Measurements from ENCODE around the gene WNT16.

The WNT16 gene

DNA sequence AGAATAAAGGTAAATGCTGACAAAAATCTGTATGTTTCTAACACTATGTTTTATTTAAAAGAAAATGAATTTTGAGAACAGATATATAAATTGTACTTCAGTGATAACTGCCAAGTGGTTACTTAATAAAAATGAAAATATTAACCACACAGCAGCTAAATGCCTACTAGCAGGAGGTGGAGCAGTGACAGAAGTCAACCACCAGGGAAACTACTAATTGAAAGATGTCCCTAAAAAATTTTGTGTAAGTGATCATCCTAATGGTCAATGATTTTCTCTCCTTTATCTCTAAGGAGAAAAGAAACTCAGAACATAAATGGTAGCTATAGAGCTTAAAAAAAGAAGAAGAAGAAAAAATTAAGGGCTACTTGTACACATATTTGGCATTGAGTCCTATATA, 22.9 kb downstream of the WNT16 start:
- H3K27ac Mint-ChIP-seq = no peak overlapping the region
- H3K27me3 Mint-ChIP-seq = no peaks in the 10 kb centered on the region
- no peak overlapping the region for H3K4me3 Mint-ChIP-seq
- peaks cover 18% of the 10 kb centered on the region for H3K36me3 Mint-ChIP-seq
- H3K9me3 Mint-ChIP-seq (ENCODE audit: low read depth) = no peaks in the 10 kb centered on the region
- no peaks in the 10 kb centered on the region for H3K4me1 Mint-ChIP-seq (ENCODE audit: low read depth)

DNA sequence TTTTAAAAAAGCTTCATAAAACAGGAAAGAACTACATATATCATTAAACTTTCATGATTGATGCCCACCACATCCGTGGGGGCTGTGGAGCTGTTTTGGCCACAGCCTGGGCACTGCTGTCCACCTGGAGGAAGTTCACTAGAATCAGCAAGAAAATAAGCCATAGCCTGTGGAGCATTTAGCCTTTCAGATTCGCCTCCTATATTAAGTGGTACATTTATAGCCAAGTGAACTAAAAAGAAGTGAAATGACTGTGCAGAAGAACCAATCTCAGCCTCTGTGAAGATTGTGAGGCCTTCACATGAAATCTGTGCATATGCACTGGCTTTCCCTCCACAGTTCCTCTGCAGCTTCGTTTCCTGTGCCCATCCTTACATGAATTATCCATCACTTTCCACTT, 23.5 kb downstream of the WNT16 start:
- Mint-ChIP-seq H3K27me3 (no peaks in the 10 kb centered on the region), H3K27ac (no peak overlapping the region), H3K4me3 (no peak overlapping the region), H3K9me3 (ENCODE audit: low read depth) (no peaks in the 10 kb centered on the region), H3K4me1 (ENCODE audit: low read depth) (no peaks in the 10 kb centered on the region), H3K36me3 (peaks cover 16% of the 10 kb centered on the region)

DNA sequence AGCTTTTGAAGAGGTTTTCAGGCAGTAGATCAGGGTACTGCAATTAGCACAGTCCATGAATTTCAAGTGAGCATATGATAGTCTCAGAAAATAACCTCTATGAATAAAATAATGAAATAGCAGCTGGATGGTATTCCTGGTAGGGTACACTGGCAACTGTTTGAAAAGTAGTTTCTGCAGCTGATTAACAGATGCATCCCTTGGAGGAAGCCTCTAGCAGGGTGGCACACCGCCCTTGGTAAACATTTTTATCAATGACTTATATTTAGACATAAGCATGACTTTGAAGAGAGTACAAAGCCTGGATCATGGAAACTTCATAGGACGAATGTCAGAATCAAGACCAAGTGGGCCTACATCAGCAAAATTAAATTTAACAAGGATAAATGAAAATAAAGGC, 26.8 kb downstream of the WNT16 start:
- no peaks in the 10 kb centered on the region for H3K9me3 Mint-ChIP-seq (ENCODE audit: low read depth)
- H3K27me3 Mint-ChIP-seq = no peaks in the 10 kb centered on the region
- peaks cover 18% of the 10 kb centered on the region for H3K36me3 Mint-ChIP-seq
- H3K4me3 Mint-ChIP-seq = no peak overlapping the region
- H3K27ac Mint-ChIP-seq = no peak overlapping the region
- H3K4me1 Mint-ChIP-seq (ENCODE audit: low read depth) = no peaks in the 10 kb centered on the region

DNA sequence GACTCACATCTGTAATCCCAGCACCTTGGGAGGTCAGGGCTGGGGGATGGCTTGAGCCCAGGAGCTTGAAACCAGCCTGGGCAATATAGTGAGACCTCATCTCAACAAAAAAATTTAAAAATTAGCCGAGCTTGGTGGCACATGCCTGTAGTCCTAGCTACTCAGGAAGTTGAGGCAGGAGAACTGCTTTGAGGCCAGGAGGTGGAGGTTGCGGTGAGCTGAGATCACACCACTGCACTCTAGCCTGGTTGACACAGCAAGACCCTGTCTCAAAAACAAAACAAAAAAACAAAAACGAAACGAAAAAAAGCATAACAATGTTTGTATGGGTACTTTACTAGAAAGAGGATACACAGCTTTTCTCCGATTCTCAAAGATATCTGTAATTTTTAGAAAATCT, 31.8 kb downstream of the WNT16 start:
- H3K36me3 Mint-ChIP-seq = peaks cover 16% of the 10 kb centered on the region
- no peaks in the 10 kb centered on the region for H3K9me3 Mint-ChIP-seq (ENCODE audit: low read depth)
- H3K27ac Mint-ChIP-seq = no peak overlapping the region

DNA sequence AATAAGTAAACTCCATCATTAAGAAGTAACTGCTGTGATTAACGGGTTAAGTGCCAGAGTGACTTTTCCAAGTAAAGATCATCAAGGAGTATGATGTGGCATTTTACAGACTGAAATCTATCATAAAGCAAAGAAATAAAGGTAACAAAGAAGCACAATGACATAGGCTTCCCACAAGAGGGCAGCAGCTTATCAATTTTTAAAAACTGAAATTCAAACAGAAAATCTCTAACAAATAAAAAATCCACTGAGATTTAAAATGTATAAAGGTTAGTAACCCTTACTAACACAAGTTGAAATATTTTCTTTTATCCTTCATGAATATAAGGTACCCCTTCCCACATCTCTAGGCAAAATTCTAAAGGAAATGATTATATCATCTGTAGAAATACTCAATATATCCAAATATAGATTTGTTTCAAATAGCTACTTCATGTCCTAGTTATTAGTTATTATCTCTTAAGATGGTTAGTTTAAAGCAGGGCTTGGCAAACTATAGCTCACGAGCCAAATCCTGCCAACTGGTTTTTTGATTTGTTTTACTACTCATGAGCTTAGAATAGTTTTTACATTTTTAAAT, 38.1 kb downstream of the WNT16 start:
- H3K9me3 Mint-ChIP-seq (ENCODE audit: low read depth) = no peaks in the 10 kb centered on the region
- H3K36me3 Mint-ChIP-seq = peaks cover 10% of the 10 kb centered on the region
- H3K4me3 Mint-ChIP-seq = no peak overlapping the region
- no peak overlapping the region for H3K27ac Mint-ChIP-seq
- H3K27me3 Mint-ChIP-seq = no peaks in the 10 kb centered on the region
- peaks cover 13% of the 10 kb centered on the region for H3K4me1 Mint-ChIP-seq (ENCODE audit: low read depth)

More for the DNA sequence above, 31.8 kb downstream of the WNT16 start:
- Mint-ChIP-seq H3K4me1 (ENCODE audit: low read depth) (no peaks in the 10 kb centered on the region), H3K4me3 (no peak overlapping the region), H3K27me3 (no peaks in the 10 kb centered on the region)

DNA sequence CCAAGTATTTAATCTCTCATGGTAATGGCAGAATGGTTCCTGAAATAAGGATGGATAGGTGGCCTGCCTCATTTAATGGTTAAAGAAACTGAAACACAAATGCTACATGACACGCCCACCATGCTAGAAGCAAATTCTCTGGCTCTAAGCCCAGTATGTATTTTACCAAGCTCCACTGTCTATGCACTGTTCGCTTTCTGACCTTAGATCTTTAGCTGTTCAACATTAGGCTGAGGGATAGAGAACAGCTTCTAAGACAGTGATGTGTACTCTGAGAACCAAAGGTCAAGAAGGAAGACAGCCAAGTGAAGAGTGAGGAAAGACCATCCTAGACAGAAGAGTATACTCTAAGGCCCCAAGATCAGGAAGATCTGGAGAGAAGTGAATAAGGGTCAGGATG, 40.7 kb downstream of the WNT16 start:
- peaks cover 6% of the 10 kb centered on the region for H3K36me3 Mint-ChIP-seq
- H3K9me3 Mint-ChIP-seq (ENCODE audit: low read depth) = no peaks in the 10 kb centered on the region
- no peaks in the 10 kb centered on the region for H3K27me3 Mint-ChIP-seq
- H3K4me1 Mint-ChIP-seq (ENCODE audit: low read depth) = peaks cover 24% of the 10 kb centered on the region
- peak overlapping the region; percentile 81 for H3K27ac Mint-ChIP-seq
- no peak overlapping the region for H3K4me3 Mint-ChIP-seq

DNA sequence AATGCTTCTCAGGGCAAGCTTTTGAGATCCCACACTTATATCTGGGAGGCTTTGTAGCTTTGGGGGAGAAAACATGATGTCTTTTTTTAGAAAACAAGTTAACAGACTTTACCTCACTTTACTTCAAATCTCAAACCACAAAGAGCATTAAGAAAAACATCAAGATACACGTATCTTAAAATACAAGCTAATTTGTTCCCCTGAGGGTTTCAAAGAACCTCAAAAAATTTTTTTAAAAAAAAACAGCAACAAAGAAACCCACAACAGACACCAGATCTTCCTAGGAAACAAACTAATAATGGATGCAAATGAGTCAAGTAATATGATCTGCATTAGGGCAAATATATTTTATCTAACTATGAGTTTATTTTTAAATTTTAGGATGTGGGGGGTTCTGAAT, 42.6 kb downstream of the WNT16 start:
- peaks cover 8% of the 10 kb centered on the region for H3K36me3 Mint-ChIP-seq
- no peak overlapping the region for H3K4me3 Mint-ChIP-seq
- no peaks in the 10 kb centered on the region for H3K27me3 Mint-ChIP-seq
- no peaks in the 10 kb centered on the region for H3K9me3 Mint-ChIP-seq (ENCODE audit: low read depth)
- H3K4me1 Mint-ChIP-seq (ENCODE audit: low read depth) = peaks cover 24% of the 10 kb centered on the region
- H3K27ac Mint-ChIP-seq = peak overlapping the region; percentile 41

DNA sequence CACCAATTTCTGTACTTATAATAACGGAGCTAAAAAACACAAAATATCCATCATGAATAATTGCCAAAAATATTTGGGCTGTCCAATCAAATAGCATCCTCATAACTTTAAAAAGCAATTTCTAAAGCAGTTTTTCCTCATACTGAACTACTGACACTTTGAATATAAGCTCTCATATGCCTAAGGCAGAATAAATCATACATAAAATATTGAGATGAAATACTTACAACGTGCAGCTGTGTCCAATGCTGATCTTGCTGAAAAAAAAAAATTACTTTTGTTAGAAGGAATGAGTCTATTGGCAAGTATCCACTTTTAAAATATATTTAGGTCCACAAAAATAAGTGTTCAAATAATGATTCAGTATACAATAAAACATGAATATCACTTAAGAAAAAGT, 43.1 kb downstream of the WNT16 start:
- H3K9me3 Mint-ChIP-seq (ENCODE audit: low read depth) = no peaks in the 10 kb centered on the region
- H3K4me1 Mint-ChIP-seq (ENCODE audit: low read depth) = peaks cover 24% of the 10 kb centered on the region
- no peaks in the 10 kb centered on the region for H3K27me3 Mint-ChIP-seq
- peak overlapping the region; percentile 41 for H3K27ac Mint-ChIP-seq
- H3K36me3 Mint-ChIP-seq = peaks cover 8% of the 10 kb centered on the region
- H3K4me3 Mint-ChIP-seq = no peak overlapping the region

DNA sequence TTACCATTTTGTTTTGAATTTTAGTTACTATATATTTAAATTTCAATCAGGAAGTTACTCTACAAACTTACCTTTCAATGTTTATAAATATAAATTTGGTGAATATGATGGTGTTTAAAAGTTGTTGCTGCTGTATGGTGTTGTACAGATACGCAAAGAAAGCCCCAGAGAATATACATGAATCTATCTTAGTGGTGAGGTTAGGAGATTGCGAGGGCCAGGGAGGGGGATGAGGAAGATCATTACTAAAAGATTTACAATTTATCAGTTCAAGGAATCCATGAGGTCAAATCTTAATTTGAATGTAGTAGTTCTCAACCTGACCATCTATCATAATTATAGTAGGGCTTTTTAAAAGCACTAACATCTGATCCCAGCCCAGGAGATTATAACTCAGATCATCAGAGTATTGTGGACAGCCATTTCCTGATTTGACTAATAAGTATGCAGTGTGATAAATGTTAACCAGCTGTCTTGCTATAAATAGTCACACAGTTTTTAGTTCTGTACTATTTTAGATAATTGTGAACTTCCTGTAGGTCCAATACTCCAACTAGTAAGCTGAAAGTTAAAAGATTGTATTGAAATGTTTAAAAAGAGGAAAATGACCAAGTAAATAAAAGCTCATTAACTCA, 43.7 kb downstream of the WNT16 start:
- peaks cover 8% of the 10 kb centered on the region for H3K36me3 Mint-ChIP-seq

DNA sequence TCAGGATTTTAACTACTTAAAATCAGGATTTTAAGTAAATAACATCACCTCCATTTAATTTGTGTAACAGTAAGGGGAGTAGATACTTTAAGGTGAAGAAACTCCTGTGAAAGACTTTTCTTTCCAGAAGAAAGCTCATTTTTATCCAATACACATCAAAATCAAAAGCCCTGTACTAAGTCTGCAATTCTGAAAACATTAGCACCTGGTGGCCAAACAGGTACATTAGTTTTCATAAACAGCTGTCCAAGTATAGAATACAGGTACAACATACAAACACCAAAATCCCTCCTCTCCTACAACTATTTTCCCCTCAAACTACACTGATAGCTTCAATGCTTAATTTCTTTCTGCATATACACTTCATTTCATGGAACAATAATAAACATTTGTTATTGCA, 44.4 kb downstream of the WNT16 start:
- Mint-ChIP-seq H3K9me3 (ENCODE audit: low read depth) (no peaks in the 10 kb centered on the region), H3K27me3 (no peaks in the 10 kb centered on the region), H3K36me3 (peaks cover 8% of the 10 kb centered on the region), H3K4me1 (ENCODE audit: low read depth) (peaks cover 24% of the 10 kb centered on the region), H3K27ac (peak overlapping the region; percentile 29), H3K4me3 (no peak overlapping the region)

More for the DNA sequence above, 43.7 kb downstream of the WNT16 start:
- Mint-ChIP-seq H3K4me3 (peak overlapping the region; percentile 30), H3K27me3 (no peaks in the 10 kb centered on the region), H3K9me3 (ENCODE audit: low read depth) (no peaks in the 10 kb centered on the region), H3K27ac (peak overlapping the region; percentile 75), H3K4me1 (ENCODE audit: low read depth) (peaks cover 24% of the 10 kb centered on the region)

DNA sequence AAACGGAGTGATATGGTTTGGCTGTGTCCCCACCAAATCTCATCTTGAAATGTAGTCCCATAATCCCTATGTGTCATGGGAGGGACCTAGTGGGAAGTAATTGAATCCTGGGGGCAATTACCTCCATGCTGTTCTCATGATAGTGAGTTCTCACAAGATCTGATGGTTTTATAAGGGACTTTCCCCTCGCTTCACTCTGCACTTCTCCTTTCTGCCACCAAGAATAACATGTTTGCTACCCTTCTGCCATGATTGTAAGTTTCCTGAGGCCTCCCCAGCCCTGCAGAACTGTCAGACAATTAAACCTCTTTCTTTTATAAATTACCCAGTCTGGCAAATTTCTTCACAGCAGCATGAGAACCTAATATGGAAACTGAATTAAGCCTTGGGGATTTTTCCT, 48.2 kb downstream of the WNT16 start:
- Mint-ChIP-seq H3K36me3 (peaks cover 7% of the 10 kb centered on the region), H3K27ac (no peak overlapping the region), H3K4me3 (no peak overlapping the region), H3K4me1 (ENCODE audit: low read depth) (peaks cover 15% of the 10 kb centered on the region), H3K27me3 (no peaks in the 10 kb centered on the region), H3K9me3 (ENCODE audit: low read depth) (no peaks in the 10 kb centered on the region)

DNA sequence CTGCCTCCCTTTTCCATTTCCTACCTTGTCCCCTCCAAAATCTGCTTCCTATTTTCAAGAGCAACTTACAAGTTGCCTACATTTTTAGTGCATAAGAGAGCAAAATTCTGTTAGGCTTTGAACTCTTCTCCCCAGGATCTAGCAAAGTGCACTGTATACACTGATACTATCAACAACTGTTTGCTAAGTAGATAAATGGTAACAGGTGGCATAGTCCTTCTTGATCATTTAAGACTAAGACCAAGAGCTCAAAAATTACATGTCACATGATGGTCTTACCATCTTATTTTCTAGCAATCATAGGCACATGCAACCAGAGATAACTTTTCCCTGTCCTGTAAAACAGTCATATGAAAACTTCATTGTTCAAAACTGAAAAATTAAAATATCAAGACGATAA, 51.1 kb downstream of the WNT16 start:
- no peak overlapping the region for H3K4me3 Mint-ChIP-seq
- no peaks in the 10 kb centered on the region for H3K27me3 Mint-ChIP-seq
- peaks cover 9% of the 10 kb centered on the region for H3K36me3 Mint-ChIP-seq
- no peaks in the 10 kb centered on the region for H3K9me3 Mint-ChIP-seq (ENCODE audit: low read depth)
- no peak overlapping the region for H3K27ac Mint-ChIP-seq
- peaks cover 26% of the 10 kb centered on the region for H3K4me1 Mint-ChIP-seq (ENCODE audit: low read depth)

DNA sequence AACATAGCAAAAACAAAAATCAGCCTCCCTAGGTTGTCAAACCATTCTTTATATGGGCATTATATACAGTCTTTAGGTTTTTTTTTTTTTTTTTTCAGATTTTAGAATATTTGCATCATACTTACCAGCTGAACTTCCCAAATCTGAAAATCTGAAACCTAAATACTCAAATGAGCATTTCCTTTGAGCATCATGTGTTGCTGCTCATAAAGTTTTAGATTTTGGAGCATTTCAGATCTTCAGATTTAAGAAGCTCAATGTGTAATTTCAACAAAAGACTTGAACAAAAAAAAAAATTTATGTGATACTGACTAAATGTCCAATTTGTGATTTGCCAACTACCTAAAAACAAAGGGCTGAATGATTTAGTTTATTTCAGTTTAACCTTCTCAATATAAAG, 53.7 kb downstream of the WNT16 start:
- peaks cover 47% of the 10 kb centered on the region for H3K4me1 Mint-ChIP-seq (ENCODE audit: low read depth)
- H3K9me3 Mint-ChIP-seq (ENCODE audit: low read depth) = no peaks in the 10 kb centered on the region
- no peak overlapping the region for H3K27ac Mint-ChIP-seq
- no peaks in the 10 kb centered on the region for H3K27me3 Mint-ChIP-seq
- H3K4me3 Mint-ChIP-seq = no peak overlapping the region
- peaks cover 10% of the 10 kb centered on the region for H3K36me3 Mint-ChIP-seq

DNA sequence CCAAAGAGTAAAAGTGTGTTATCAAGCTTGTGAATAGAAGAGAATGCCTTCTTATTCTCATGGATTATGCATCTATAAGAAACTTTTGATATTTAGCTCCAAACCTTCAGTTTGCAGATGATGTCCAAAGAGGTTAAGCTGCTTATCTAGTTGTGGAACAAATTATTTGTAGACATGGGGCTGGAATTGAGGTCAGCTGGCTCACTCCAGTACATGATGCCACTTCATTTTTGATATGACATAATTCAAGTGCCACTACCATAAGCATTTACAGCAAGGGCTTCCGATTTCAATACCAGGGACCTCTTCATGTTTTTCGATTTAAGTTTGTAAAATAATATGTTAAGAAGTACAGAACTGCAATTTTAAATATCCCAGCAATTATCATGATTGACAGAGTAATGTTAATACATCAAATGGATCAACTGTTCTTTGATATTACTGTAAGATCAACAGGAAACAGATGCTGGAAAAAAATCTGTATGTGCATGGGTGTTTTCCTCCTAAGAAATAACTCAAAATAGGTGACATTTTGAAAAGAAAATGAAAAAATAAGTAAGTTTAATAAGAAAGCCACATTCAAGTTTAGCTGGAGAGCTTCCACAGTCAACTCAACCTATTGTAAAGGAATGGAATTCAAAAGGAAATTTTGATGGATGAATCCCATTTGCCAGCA, 54.6 kb downstream of the WNT16 start:
- Mint-ChIP-seq H3K9me3 (ENCODE audit: low read depth) (no peaks in the 10 kb centered on the region), H3K27me3 (no peaks in the 10 kb centered on the region), H3K27ac (peak overlapping the region; percentile 22), H3K36me3 (peaks cover 10% of the 10 kb centered on the region), H3K4me1 (ENCODE audit: low read depth) (peaks cover 53% of the 10 kb centered on the region), H3K4me3 (no peak overlapping the region)

DNA sequence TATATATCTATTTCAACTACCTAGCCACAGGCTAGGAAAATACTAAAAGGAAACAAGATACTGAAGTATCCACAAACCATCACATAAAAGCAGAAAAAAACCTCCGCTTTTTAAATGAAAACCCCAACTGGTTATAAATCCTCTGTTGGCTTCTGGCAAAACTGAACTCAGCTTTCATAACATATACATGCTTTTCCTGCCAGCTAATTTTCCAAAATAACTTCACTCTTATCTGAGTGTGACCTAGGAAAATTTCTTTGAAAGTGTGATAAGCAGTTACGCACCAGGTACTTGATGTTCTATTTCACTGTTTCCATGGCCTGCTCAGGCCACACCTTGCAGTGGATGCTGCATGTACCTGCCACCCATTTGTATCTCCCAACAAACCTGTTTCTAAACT, 55.5 kb downstream of the WNT16 start:
- Mint-ChIP-seq H3K36me3 (peaks cover 10% of the 10 kb centered on the region), H3K27ac (peak overlapping the region; percentile 34)

More for the DNA sequence above, 55.5 kb downstream of the WNT16 start:
- H3K27me3 Mint-ChIP-seq = no peaks in the 10 kb centered on the region
- peak overlapping the region; percentile 36 for H3K4me3 Mint-ChIP-seq
- no peaks in the 10 kb centered on the region for H3K9me3 Mint-ChIP-seq (ENCODE audit: low read depth)
- H3K4me1 Mint-ChIP-seq (ENCODE audit: low read depth) = peaks cover 62% of the 10 kb centered on the region

Measured in activated naive CD8-positive, alpha-beta T cell (primary cell).